Measurements from ENCODE around the gene NDUFB6. TPM values are rescaled to one million over a fixed set of nuclear protein-coding genes. Genes with fewer than 3 reads are reported as not detected.
"Not testable (repeated sequence)": the region's sequence is repeated elsewhere in the genome, so short reads cannot be mapped to it uniquely, and the experiment has no call there.

Gene NDUFB6
- total RNA-seq, 1 donor from 2014 or later, result 28.0 TPM

GRCh38 chr9:32525709-32526030, 47.3 kb downstream of the NDUFB6 start:
- no peak for TF ChIP-seq CTCF (IDR thresholded peaks at IDR 0.05)
- TF ChIP-seq POLR2A (IDR thresholded peaks at IDR 0.05), result no peak
- no peak for TF ChIP-seq POLR2AphosphoS5 (IDR thresholded peaks at IDR 0.05; ENCODE audit: insufficient read depth in 1 of 2, low read depth in 1 of 2)
- Histone ChIP-seq H3K4me1 (peaks cover 37% of the 10 kb centered on the region), H3K27ac (peak overlapping the region; percentile 91), H3K27me3 (no peaks in the 10 kb centered on the region), H3K4me3 (peak overlapping the region; percentile 63 to 65), H3K36me3 (no peaks in the 10 kb centered on the region), H3K9me3 (no peaks in the 10 kb centered on the region)
- intact Hi-C loops (cut with DNase I), result no loop called here
- no peak for DNase-seq (ENCODE audit: extremely low spot score in 2 of 2)

GRCh38 chr9:32524892-32525708, 47.9 kb downstream of the NDUFB6 start:
- Histone ChIP-seq H3K9me3 (no peaks in the 10 kb centered on the region), H3K27me3 (no peaks in the 10 kb centered on the region), H3K36me3 (no peaks in the 10 kb centered on the region), H3K4me3 (peak overlapping the region; percentile 63 to 65), H3K4me1 (peaks cover 37% of the 10 kb centered on the region), H3K27ac (peak overlapping the region; percentile 91)
- TF ChIP-seq POLR2A (IDR thresholded peaks at IDR 0.05) (no peak), POLR2AphosphoS5 (IDR thresholded peaks at IDR 0.05; ENCODE audit: insufficient read depth in 1 of 2, low read depth in 1 of 2) (no peak), CTCF (IDR thresholded peaks at IDR 0.05) (no peak)
- DNase-seq (ENCODE audit: extremely low spot score in 2 of 2), result no peak
- intact Hi-C loops (cut with DNase I), result no loop called here

GRCh38 chr9:32524558-32524891, 48.4 kb downstream of the NDUFB6 start:
- Histone ChIP-seq H3K4me1 (peaks cover 37% of the 10 kb centered on the region), H3K4me3 (peak overlapping the region; percentile 63 to 65)
- H3K27ac ChIP-seq, result not testable (repeated sequence)

GRCh38 chr9:32523910-32524309, 49.0 kb downstream of the NDUFB6 start:
- Histone ChIP-seq H3K4me3 (no peak overlapping the region), H3K9me3 (no peaks in the 10 kb centered on the region), H3K4me1 (peaks cover 37% of the 10 kb centered on the region), H3K27me3 (no peaks in the 10 kb centered on the region), H3K36me3 (no peaks in the 10 kb centered on the region), H3K27ac (no peak overlapping the region)
- DNase-seq (ENCODE audit: extremely low spot score in 2 of 2), result no peak
- TF ChIP-seq CTCF (IDR thresholded peaks at IDR 0.05) (no peak), POLR2AphosphoS5 (IDR thresholded peaks at IDR 0.05; ENCODE audit: insufficient read depth in 1 of 2, low read depth in 1 of 2) (no peak), POLR2A (IDR thresholded peaks at IDR 0.05) (no peak)
- intact Hi-C loops (cut with DNase I), result no loop called here

More at GRCh38 chr9:32524558-32524891, 48.4 kb downstream of the NDUFB6 start:
- intact Hi-C loops (cut with DNase I); DNase-seq (ENCODE audit: extremely low spot score in 2 of 2); H3K9me3 ChIP-seq; H3K27me3 ChIP-seq; H3K36me3 ChIP-seq: not testable (repeated sequence)

- intact Hi-C loops (cut with DNase I), result no loop called here
- Histone ChIP-seq H3K4me3 (no peak overlapping the region), H3K9me3 (no peaks in the 10 kb centered on the region), H3K36me3 (no peaks in the 10 kb centered on the region), H3K27me3 (no peaks in the 10 kb centered on the region), H3K27ac (no peak overlapping the region), H3K4me1 (peaks cover 6% of the 10 kb centered on the region)
- TF ChIP-seq POLR2AphosphoS5 (IDR thresholded peaks at IDR 0.05; ENCODE audit: insufficient read depth in 1 of 2, low read depth in 1 of 2), result no peak
- no peak for TF ChIP-seq POLR2A (IDR thresholded peaks at IDR 0.05)
- no peak for TF ChIP-seq CTCF (IDR thresholded peaks at IDR 0.05)
- no peak for DNase-seq (ENCODE audit: extremely low spot score in 2 of 2)
Observed at GRCh38 chr9:32518276-32518675, 54.7 kb downstream of the NDUFB6 start.
